ENCODE measurements around the gene HSPA4. TPM values are rescaled to one million over a fixed set of nuclear protein-coding genes. Genes with fewer than 3 reads are reported as not detected.
A peak's percentile ranks its signal among the peaks of the same experiment; 100 is the strongest.
"Not testable (repeated sequence)": the region's sequence is repeated elsewhere in the genome, so short reads cannot be mapped to it uniquely, and the experiment has no call there.

HSPA4 gene
- polyA plus RNA-seq, 3 donors, result 152 to 160 (median 160) TPM

- not testable (repeated sequence) for DNase-seq (ENCODE audit: low read depth in 3 of 3, low spot score in 2 of 3)
Observed at GRCh38 chr5:133085171-133085570, 33.4 kb downstream of the HSPA4 start.

GRCh38 chr5:133086366-133086875, 34.6 kb downstream of the HSPA4 start:
- no peak for DNase-seq (ENCODE audit: low read depth in 3 of 3, low spot score in 2 of 3)

- no peak for DNase-seq (ENCODE audit: low read depth in 3 of 3, low spot score in 2 of 3)
Observed at GRCh38 chr5:133088064-133088463, 36.3 kb downstream of the HSPA4 start.

- no peak for DNase-seq (ENCODE audit: low read depth in 3 of 3, low spot score in 2 of 3)
Observed at GRCh38 chr5:133091034-133091433, 39.2 kb downstream of the HSPA4 start.

- DNase-seq (ENCODE audit: low read depth in 3 of 3, low spot score in 2 of 3), result no peak
Observed at GRCh38 chr5:133106343-133106742, 54.5 kb downstream of the HSPA4 start.

GRCh38 chr5:133106761-133107572, 55.2 kb downstream of the HSPA4 start:
- no peak for DNase-seq (ENCODE audit: low read depth in 3 of 3, low spot score in 2 of 3)

- no peak for DNase-seq (ENCODE audit: low read depth in 3 of 3, low spot score in 2 of 3)
Observed at GRCh38 chr5:133108481-133108921, 56.7 kb downstream of the HSPA4 start.

GRCh38 chr5:133109655-133110483, 58.1 kb downstream of the HSPA4 start:
- no peak for DNase-seq (ENCODE audit: low read depth in 3 of 3, low spot score in 2 of 3)

GRCh38 chr5:133110709-133111108, 58.9 kb downstream of the HSPA4 start:
- DNase-seq (ENCODE audit: low read depth in 3 of 3, low spot score in 2 of 3), result no peak

GRCh38 chr5:133111299-133111698, 59.5 kb downstream of the HSPA4 start:
- peak; percentile 65 to 75 (median 72) for DNase-seq (ENCODE audit: low read depth in 3 of 3, low spot score in 2 of 3)

GRCh38 chr5:133112026-133112660, 60.3 kb downstream of the HSPA4 start:
- DNase-seq (ENCODE audit: low read depth in 3 of 3, low spot score in 2 of 3), result no peak

GRCh38 chr5:133113331-133114061, 61.7 kb downstream of the HSPA4 start:
- no peak for DNase-seq (ENCODE audit: low read depth in 3 of 3, low spot score in 2 of 3)

- no peak for DNase-seq (ENCODE audit: low read depth in 3 of 3, low spot score in 2 of 3)
Observed at GRCh38 chr5:133114166-133114932, 62.5 kb downstream of the HSPA4 start.

GRCh38 chr5:133114933-133115310, 63.1 kb downstream of the HSPA4 start:
- DNase-seq (ENCODE audit: low read depth in 3 of 3, low spot score in 2 of 3), result no peak

GRCh38 chr5:133116601-133117000, 64.8 kb downstream of the HSPA4 start:
- DNase-seq (ENCODE audit: low read depth in 3 of 3, low spot score in 2 of 3), result no peak

- no peak for DNase-seq (ENCODE audit: low read depth in 3 of 3, low spot score in 2 of 3)
Observed at GRCh38 chr5:133117166-133117911, 65.5 kb downstream of the HSPA4 start.

GRCh38 chr5:133117912-133118445, 66.2 kb downstream of the HSPA4 start:
- no peak for DNase-seq (ENCODE audit: low read depth in 3 of 3, low spot score in 2 of 3)

GRCh38 chr5:133118741-133119140, 66.9 kb downstream of the HSPA4 start:
- no peak for DNase-seq (ENCODE audit: low read depth in 3 of 3, low spot score in 2 of 3)
